K562 (cell line): ENCODE measurements around the gene IFNGR2. TPM values are rescaled to one million over a fixed set of nuclear protein-coding genes. Genes with fewer than 3 reads are reported as not detected.

Source experiments
- BRCA1 ChIP-seq, 2 experiments: fragments of 450-650 bp in 1 of 2; sonication (generic) in 1 of 2; formaldehyde crosslinking in 1 of 2; IDR thresholded peaks; 2 replicates each; pipeline versions ENCODE4 v1.5.0 to v1.6.1; 2017 to 2020; ENCODE audit warnings: mild to moderate bottlenecking in 1 of 2, missing genetic modification reagents in 1 of 2
- CBX3 ChIP-seq, 2 experiments: IDR thresholded peaks; 1 replicate in 1 of 2; 2 replicates in 1 of 2; pipeline ENCODE4 v1.6.1; 2012; ENCODE audit warnings: inconsistent platforms in 2 of 2, low read length in 2 of 2, borderline replicate concordance in 1 of 2, control low read depth in 1 of 2
- ETV5 ChIP-seq: sonication (generic); formaldehyde crosslinking; IDR thresholded peaks from 2 replicates; pipeline ENCODE4 v1.4.0; 2020; ENCODE audit warnings: low read depth, mild to moderate bottlenecking, missing genetic modification reagents
- HNRNPK ChIP-seq: fragments of 200-400 bp; formaldehyde crosslinking; IDR thresholded peaks from one replicate; pipeline ENCODE4 v1.6.1; 2018; ENCODE audit warnings: mild to moderate bottlenecking, low read depth, low read length; ENCODE audit not compliant: poor library complexity, severe bottlenecking
- HNRNPL ChIP-seq: fragments of 200-400 bp; formaldehyde crosslinking; IDR thresholded peaks from 2 replicates; pipeline ENCODE4 v1.6.1; 2017; ENCODE audit warnings: low read depth, mild to moderate bottlenecking, low read length
- KAT7 ChIP-seq: sonication (generic); formaldehyde crosslinking; IDR thresholded peaks from 2 replicates; pipeline ENCODE4 v1.8.0; 2022; ENCODE audit warnings: missing genetic modification reagents, mild to moderate bottlenecking, borderline replicate concordance
- KLF13 ChIP-seq: fragments of 450-650 bp; IDR thresholded peaks from 2 replicates; pipeline ENCODE4 v1.6.1; 2016; ENCODE audit warnings: missing genetic modification characterization, low read depth, mild to moderate bottlenecking, missing compliant biosample characterization, moderate library complexity, borderline replicate concordance
- MEF2D ChIP-seq: conservative IDR thresholded peaks from 2 replicates; pipeline ENCODE4 v1.6.1; 2016; ENCODE audit warnings: low read depth, missing genetic modification characterization, missing compliant biosample characterization
- SP1 ChIP-seq: sonication (generic); formaldehyde crosslinking; IDR thresholded peaks from 2 replicates; pipeline ENCODE4 v1.8.1; 2022; ENCODE audit warnings: mild to moderate bottlenecking, missing genetic modification reagents
- polyA plus RNA-seq, 8 experiments: library from polyadenylated mRNA; depleted of rRNA in 4 of 8; stranded (reverse) in 5 of 8; unstranded in 3 of 8; fragments of >200 nt; fragmentation: Nextera tagmentation in 2 of 8; fragmentation: Illumina TruSeq in 1 of 8; extraction: Ambion mirVana in 2 of 8; extraction: Trizol in 1 of 8; gene quantifications; 2 replicates each; pipeline versions ENCODE4 v1.2.1 to v1.2.3, GENCODE V29; 2011 to 2014; ENCODE audit warnings: inconsistent platforms in 1 of 8, missing spikeins in 1 of 8
- total RNA-seq, 7 experiments: library from RNA; depleted of rRNA in 6 of 7; stranded (reverse); fragments of >200 nt in 6 of 7; fragmentation: Illumina TruSeq in 2 of 7; extraction: Trizol in 2 of 7; gene quantifications; 2 replicates each; pipeline versions ENCODE4 v1.2.1 to v1.2.3, GENCODE V29; 2011 to 2021; ENCODE audit warnings: low replicate concordance in 1 of 7
- TF ChIP-seq, protein P1 (sequence below), 2 experiments: fragments of 450-650 bp in 1 of 2; sonication (generic) in 1 of 2; formaldehyde crosslinking in 1 of 2; IDR thresholded peaks; 2 replicates each; pipeline versions ENCODE4 v1.7.1 to v1.9.0; 2016 to 2022; ENCODE audit warnings: inconsistent platforms in 1 of 2, mild to moderate bottlenecking in 1 of 2, missing genetic modification reagents in 1 of 2
- TF ChIP-seq, protein P2 (sequence below): sonication (generic); formaldehyde crosslinking; IDR thresholded peaks from 2 replicates; pipeline ENCODE4 v1.8.0; 2022; ENCODE audit warnings: mild to moderate bottlenecking, missing genetic modification reagents, borderline replicate concordance
- TF ChIP-seq, protein P3 (sequence below), 2 experiments: fragments of 450-650 bp; IDR thresholded peaks; 2 replicates each; pipeline ENCODE4 v1.6.1; 2016

The IFNGR2 gene
- total and polyA plus RNA-seq, 9 of the 15 experiments (the other 6 are each of a cell fraction or from before 2014, with no cell fraction given) = 6.7 to 58.0 (median 28.5) TPM

DNA sequence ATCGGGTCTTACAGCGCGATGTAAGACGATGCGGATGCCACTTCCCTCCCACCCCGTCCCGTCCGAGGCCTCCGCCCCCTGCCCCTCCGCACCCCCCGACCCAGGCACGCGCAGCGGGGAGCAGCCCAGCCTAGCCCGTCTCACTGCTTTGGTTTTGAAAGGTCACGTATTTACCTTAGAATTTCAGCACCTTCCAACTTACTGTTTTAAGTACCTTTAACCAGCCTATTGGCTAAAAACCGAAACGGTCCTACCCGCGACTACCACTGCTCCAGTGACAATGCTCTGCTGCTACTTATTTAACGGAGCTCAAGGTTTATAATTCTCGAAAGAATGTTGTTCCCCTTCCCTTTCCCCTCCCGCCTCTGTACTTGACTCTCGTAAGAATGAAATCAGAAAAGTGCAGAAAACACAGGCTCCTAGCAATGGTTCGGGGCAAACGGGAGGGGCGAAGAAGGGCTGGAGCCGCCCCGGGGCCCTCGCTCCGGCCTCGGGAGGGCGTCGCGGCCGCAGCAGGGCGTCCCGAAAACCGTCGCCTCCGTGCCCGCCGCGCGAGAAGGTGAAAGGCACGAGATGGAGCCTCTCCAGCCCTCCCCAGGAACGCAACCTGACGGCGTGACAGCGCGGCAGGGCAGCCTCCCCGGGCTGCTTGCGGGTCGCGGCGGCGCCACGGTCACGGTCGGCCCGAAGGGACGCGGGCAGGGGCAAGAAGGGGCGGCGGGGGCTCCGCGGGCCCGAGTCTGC is 75.9 kb downstream of the IFNGR2 start (continued):
- TF ChIP-seq, protein P1, sequence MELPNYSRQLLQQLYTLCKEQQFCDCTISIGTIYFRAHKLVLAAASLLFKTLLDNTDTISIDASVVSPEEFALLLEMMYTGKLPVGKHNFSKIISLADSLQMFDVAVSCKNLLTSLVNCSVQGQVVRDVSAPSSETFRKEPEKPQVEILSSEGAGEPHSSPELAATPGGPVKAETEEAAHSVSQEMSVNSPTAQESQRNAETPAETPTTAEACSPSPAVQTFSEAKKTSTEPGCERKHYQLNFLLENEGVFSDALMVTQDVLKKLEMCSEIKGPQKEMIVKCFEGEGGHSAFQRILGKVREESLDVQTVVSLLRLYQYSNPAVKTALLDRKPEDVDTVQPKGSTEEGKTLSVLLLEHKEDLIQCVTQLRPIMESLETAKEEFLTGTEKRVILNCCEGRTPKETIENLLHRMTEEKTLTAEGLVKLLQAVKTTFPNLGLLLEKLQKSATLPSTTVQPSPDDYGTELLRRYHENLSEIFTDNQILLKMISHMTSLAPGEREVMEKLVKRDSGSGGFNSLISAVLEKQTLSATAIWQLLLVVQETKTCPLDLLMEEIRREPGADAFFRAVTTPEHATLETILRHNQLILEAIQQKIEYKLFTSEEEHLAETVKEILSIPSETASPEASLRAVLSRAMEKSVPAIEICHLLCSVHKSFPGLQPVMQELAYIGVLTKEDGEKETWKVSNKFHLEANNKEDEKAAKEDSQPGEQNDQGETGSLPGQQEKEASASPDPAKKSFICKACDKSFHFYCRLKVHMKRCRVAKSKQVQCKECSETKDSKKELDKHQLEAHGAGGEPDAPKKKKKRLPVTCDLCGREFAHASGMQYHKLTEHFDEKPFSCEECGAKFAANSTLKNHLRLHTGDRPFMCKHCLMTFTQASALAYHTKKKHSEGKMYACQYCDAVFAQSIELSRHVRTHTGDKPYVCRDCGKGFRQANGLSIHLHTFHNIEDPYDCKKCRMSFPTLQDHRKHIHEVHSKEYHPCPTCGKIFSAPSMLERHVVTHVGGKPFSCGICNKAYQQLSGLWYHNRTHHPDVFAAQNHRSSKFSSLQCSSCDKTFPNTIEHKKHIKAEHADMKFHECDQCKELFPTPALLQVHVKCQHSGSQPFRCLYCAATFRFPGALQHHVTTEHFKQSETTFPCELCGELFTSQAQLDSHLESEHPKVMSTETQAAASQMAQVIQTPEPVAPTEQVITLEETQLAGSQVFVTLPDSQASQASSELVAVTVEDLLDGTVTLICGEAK (IDR thresholded peaks at IDR 0.05) = 0 out of 2 replicates have a peak, but pooled peaks have one; percentile 11
- TF ChIP-seq, protein P1 (CRISPR knock-in tag; IDR thresholded peaks at IDR 0.05) = no peak
- peak; percentile 44; the same call in 1 of the 2 replicates for TF ChIP-seq ETV5 (CRISPR knock-in tag)
- no peak for TF ChIP-seq KLF13 (tag)
- TF ChIP-seq, protein P2, sequence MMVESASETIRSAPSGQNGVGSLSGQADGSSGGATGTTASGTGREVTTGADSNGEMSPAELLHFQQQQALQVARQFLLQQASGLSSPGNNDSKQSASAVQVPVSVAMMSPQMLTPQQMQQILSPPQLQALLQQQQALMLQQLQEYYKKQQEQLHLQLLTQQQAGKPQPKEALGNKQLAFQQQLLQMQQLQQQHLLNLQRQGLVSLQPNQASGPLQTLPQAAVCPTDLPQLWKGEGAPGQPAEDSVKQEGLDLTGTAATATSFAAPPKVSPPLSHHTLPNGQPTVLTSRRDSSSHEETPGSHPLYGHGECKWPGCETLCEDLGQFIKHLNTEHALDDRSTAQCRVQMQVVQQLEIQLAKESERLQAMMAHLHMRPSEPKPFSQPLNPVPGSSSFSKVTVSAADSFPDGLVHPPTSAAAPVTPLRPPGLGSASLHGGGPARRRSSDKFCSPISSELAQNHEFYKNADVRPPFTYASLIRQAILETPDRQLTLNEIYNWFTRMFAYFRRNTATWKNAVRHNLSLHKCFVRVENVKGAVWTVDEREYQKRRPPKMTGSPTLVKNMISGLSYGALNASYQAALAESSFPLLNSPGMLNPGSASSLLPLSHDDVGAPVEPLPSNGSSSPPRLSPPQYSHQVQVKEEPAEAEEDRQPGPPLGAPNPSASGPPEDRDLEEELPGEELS (CRISPR knock-in tag) = 0 out of 2 replicates have a peak, but pooled peaks have one; percentile 35
- TF ChIP-seq CBX3 (IDR thresholded peaks at IDR 0.05; ENCODE audit: borderline replicate concordance in 1 of 2, low read length in 2 of 2) = 0 out of 3 replicates have a peak, but pooled peaks of 1 of the 2 experiments have one; percentile 40
- no peak for TF ChIP-seq BRCA1 (IDR thresholded peaks at IDR 0.05)
- peak; percentile 81; the same call in 1 of the 2 replicates for TF ChIP-seq BRCA1 (CRISPR knock-in tag; IDR thresholded peaks at IDR 0.05)
- TF ChIP-seq HNRNPK = no peak
- TF ChIP-seq MEF2D (tag) = no peak
- 0 out of 2 replicates have a peak, but pooled peaks have one; percentile 60 for TF ChIP-seq KAT7 (CRISPR knock-in tag)
- TF ChIP-seq, protein P3, sequence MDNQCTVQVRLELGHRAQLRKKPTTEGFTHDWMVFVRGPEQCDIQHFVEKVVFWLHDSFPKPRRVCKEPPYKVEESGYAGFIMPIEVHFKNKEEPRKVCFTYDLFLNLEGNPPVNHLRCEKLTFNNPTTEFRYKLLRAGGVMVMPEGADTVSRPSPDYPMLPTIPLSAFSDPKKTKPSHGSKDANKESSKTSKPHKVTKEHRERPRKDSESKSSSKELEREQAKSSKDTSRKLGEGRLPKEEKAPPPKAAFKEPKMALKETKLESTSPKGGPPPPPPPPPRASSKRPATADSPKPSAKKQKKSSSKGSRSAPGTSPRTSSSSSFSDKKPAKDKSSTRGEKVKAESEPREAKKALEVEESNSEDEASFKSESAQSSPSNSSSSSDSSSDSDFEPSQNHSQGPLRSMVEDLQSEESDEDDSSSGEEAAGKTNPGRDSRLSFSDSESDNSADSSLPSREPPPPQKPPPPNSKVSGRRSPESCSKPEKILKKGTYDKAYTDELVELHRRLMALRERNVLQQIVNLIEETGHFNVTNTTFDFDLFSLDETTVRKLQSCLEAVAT (IDR thresholded peaks at IDR 0.05) = 0 out of 4 replicates have a peak, but pooled peaks of 1 of the 2 experiments have one; percentile 9
- TF ChIP-seq HNRNPL = peak; percentile 65; the same call in 1 of the 2 replicates
- peak; percentile 31; the same call in 1 of the 2 replicates for TF ChIP-seq SP1 (CRISPR knock-in tag)
